ENCODE data around the gene RHBDL1.

RHBDL1 gene

GRCh38 chr16:658679-659571, 16.5 kb upstream of the RHBDL1 start:
- no peak for DNase-seq

- DNase-seq = no peak
Measured at GRCh38 chr16:659618-660017, 15.9 kb upstream of the RHBDL1 start.

DNA sequence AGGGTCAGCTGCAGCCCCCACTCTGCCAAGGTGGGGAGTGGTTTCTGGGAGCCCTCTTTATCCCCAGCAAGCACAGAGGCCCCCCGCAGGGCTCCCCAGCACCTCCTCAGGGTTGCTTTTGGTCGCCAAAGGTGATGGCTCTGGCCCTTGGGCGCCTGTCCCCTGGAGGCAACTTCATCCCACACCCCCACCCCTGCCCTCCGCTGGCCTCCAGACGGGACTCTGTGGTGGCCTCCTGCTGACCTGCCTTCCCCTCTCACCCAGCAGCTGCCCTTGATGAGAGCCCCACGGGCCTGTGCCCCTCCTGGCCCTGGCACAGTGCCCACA, 15.4 kb upstream of the RHBDL1 start:
- no peak for DNase-seq

DNA sequence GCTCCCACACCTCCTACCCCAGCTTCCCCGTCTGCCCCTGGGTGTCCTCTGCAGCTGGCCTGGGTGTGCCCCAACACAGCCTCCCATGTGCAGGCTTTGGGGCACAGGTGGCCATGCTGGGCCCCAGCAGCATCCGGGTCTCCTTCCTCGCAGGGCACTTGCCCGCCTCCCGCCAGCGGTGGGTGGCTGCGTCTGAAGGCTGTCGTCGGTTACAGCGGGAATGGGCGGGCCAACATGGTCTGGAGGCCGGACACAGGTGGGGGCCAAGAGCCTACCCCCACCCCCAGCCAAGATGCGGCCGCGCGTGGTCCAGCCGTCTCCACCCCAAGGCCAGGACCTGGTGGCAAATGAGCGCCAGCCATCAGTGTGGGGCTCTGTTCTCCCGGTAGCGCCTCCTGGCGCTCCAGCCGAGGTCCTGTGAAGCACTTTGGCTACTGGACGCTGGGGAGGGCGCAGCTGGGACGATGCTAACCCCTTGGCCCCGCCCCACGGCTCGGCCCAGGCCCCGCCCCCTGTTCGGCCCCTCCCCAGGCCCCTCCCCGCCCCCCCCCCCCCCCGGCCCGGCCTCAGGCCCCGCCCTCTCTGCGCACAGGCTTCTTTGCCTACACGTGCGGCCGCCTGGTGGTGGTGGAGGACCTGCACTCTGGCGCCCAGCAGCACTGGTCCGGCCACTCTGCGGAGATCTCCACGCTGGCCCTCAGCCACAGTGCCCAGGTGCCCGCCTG, 14.8 kb upstream of the RHBDL1 start:
- DNase-seq = peak; percentile 61

DNA sequence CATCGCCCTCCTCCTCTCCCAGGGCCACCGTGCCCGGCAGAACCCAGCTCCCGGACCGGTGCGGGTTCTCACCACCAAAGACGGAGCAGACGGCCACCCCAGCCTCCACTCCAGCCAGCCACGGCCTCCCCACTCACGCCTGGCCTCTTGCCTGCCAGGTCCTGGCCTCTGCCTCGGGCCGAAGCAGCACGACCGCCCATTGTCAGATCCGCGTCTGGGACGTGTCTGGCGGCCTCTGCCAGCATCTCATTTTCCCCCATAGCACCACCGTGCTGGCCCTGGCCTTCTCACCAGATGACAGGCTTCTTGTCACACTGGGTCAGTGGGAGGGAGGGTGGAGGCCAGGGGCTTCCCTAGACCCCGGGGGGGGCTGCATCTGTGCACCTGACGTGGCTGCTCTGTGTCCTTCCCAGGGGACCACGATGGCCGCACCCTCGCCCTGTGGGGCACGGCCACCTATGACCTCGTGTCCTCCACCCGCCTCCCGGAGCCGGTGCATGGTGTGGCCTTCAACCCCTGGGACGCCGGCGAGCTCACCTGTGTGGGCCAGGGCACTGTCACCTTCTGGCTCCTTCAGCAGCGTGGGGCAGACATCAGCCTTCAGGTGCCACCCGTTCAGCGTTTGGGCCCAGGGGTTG, 14.2 kb upstream of the RHBDL1 start:
- no peak for DNase-seq

- no peak for DNase-seq
Measured at GRCh38 chr16:662095-662494, 13.4 kb upstream of the RHBDL1 start.

GRCh38 chr16:662597-662996, 12.9 kb upstream of the RHBDL1 start:
- DNase-seq = no peak

GRCh38 chr16:666572-666971, 8.9 kb upstream of the RHBDL1 start:
- DNase-seq = no peak

DNA sequence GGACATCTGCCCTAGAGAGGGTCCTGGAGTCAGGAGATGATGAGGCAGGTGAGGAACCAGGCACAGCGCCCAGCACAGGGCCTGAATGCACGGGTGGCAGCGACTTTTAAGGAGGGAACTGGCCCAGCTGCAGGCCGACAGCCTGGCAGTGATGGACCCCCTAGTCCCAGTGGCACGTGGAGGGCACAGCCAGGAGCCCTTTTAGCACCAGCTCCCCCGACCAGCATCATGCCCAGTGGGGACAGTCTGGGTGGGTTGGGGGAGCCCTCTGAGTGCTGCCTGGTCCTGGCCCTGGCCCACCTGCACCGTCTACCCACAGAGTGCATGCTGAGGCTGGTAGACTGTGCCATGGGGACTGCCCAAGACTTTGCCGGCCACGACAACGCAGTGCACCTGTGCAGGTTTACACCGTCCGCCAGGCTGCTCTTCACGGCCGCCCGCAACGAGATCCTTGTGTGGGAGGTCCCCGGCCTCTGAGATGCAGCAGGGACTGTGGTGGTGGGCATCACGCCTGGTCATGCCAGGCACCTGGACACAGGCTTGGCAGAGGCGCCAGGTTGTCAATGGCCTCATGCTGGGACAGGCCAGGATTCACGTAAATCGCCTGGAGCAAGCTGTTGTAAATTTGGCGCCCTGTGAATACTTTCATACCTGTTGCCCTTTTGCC, 8.2 kb upstream of the RHBDL1 start:
- no peak for DNase-seq

DNA sequence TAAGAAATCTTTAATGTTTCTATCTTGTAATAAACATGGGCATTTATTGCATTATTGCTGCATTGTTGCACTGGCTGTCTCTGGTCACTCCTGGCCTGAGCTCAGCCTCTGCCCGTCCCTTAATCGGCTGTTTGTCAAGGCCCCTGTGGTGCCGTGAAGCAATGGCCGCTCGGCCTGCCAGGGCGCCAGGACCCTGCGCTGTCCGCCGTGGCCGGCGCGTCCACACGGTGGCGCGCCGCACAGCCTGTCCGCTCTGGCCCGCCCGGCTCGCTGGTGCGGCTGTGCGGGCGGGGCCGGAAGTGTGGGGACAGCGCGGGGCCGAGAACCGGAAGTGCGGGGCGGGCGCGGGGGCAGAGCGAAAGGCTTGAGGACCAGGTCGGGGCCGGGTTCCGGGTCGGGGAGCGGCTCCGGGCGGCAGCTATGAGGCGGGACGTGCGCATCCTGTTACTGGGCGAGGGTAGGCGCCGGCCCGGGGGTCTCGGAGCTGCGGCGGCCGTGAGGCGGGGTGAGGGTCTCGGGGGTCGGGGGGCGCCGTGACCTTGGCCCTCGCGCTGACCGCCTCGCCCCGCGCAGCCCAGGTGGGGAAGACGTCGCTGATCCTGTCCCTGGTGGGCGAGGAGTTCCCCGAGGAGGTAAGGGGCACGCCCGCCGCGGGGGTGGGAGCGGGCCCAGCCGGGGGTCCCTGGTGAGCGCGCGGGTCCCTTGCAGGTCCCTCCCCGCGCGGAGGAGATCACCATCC, 7.5 kb upstream of the RHBDL1 start, which contains the start of gene RHOT2:
RHOT2 (plus strand) TSS at position 353 of the 739 bp plus-strand sequence; CDS start at position 421, 68 bp downstream.
- DNase-seq = peak; percentile 85

DNA sequence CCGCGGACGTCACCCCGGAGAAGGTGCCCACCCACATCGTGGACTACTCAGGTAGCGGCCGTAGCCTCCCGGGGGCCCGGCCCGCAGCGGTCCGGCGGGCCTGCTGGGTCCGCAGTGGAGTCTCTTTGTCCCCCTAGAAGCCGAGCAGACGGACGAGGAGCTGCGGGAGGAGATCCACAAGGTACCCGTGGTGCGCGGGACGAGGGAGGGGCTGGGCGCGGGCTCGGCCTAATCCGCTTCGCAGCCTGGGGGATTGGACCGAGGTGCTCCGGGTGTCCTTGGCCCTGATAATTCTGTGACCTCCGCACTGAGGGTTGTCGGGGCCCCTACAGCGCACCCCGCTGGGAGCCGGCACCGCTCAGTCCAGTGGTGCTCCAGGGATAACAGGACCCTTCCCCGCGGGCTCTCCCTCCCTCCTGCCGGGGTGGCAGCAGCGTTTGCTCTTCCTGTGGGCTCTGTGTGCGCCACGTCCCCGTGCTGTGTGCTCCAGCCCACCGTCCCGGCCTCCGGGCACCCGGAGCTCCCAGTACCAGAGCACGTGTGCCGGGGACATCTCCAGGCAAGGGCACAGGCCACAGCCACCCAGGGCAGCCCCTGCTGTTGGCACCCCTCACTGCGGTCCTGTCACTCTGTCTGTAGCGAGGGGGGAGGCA, 6.8 kb upstream of the RHBDL1 start:
- no peak for DNase-seq

DNA sequence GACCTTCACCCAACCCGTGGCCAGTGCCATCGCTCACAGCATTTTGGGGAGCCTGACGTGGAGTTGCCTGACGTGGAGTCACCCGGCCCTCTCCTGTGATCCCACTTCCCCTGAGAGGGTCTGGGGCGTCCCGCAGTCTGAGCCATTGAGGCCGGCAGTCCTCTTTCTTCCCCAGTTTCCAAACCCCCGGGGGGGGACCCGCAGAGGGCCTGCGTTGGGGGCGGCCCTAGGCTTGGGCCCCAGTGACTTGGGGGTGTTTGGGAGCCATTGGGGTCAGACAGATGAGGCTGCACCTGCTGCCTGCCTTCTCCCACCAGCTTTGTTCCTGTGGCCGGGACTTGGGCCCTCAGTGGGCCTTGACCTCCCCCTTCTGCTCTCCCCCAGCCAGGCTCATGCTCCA, 5.8 kb upstream of the RHBDL1 start:
- DNase-seq = no peak

DNA sequence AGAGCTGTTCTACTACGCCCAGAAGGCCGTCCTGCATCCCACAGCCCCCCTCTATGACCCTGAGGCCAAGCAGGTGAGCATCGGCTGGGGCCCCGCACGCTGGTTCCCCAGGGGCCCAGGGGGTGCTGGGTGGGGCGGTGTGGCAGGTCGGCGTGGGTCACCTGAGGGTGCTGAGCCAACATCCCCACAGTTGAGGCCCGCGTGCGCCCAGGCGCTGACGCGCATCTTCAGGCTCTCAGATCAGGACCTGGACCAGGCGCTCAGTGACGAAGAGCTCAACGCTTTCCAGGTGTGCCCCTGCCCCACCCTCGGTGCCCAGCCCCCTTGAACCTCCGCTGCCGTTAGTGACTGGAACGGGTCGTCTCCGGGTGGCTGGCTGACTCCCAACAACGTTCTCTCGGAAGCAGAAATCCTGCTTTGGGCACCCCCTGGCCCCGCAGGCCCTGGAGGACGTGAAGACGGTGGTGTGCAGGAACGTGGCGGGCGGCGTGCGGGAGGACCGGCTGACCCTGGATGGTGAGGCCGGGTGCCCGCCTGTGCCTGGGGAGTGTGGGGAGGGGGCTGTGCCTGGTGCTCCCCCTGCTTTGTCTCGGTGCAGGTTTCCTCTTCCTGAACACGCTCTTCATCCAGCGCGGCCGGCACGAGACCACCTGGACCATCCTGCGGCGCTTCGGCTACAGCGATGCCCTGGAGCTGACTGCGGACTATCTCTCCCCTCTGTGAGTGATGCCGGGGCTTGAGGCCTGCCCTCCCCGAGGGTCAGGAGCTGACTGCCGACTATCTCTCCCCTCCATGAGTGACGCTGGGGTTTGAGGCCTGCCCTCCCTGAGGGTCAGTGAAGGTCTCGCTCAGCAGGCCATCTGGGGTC, 4.8 kb upstream of the RHBDL1 start:
- DNase-seq = no peak

- DNase-seq = no peak
Measured at GRCh38 chr16:671353-672131, 3.9 kb upstream of the RHBDL1 start.

GRCh38 chr16:672371-672770, 3.1 kb upstream of the RHBDL1 start:
- no peak for DNase-seq

DNA sequence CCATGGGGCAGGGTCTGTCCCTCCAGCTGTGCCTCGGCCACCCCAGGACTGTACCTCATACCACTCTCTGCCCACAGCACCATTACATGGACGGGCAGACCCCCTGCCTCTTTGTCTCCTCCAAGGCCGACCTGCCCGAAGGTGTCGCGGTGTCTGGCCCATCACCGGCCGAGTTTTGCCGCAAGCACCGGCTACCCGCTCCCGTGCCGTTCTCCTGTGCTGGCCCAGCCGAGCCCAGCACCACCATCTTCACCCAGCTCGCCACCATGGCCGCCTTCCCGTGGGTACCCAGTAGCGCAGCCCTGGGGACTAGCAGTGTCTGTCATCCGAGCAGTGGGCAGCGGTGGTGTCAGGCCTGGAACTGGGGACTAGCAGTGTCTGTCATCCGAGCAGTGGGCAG, 2.6 kb upstream of the RHBDL1 start:
- no peak for DNase-seq

DNA sequence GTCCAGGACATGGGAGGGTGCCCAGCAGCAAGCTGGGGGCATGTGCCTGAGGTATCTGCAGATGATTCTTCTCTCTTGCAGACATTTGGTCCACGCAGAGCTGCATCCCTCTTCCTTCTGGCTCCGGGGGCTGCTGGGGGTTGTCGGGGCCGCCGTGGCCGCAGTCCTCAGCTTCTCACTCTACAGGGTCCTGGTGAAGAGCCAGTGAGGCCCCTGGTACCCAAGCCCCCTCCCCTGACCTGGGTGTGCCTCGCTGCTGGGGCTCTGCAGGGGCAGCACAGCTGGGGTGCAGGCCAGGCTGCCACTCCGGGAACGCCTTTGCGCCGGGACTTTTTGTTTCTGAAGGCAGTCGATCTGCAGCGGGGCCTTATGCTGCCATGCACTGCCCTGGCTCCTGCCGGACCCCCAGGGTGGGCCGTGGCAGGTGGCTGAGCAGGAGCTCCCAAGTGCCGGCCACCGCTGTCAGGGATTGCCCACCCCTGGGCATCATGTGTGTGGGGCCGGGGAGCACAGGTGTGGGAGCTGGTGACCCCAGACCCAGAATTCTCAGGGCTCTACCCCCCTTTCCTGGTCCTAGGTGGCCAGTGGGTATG, 2.0 kb upstream of the RHBDL1 start:
- DNase-seq = no peak

GRCh38 chr16:674214-674881, 1.1 kb upstream of the RHBDL1 start:
- no peak for DNase-seq
